Body of pancreas (tissue), 4 donors: Measurements from ENCODE around the gene SSU72. TPM values are rescaled to one million over a fixed set of nuclear protein-coding genes. Genes with fewer than 3 reads are reported as not detected.
"Not testable (repeated sequence)": the region's sequence is repeated elsewhere in the genome, so short reads cannot be mapped to it uniquely, and the experiment has no call there.

Source experiments
- ATAC-seq: fragments of 150-250 bp; one replicate; pipeline ENCODE4 v1.9.1; 2016
- DNase-seq, 4 donors: peaks; one replicate each; pipeline ENCODE4 v3.0.0-alpha.2; 2019
- H3K27ac ChIP-seq, 4 donors: fragments of 200-600 bp; sonication (generic); 1 replicate in 3 of 4; 2 replicates in 1 of 4; pipeline versions ENCODE4 v1.5.1 to v1.6.1; 2016 to 2019; ENCODE audit warnings: mild to moderate bottlenecking in 1 of 4, mixed read lengths in 1 of 4, moderate library complexity in 1 of 4
- H3K27me3 ChIP-seq, 2 donors: fragments of 200-600 bp; sonication (generic); one replicate each; pipeline ENCODE4 v1.6.0; 2016; ENCODE audit warnings: mild to moderate bottlenecking in 1 of 2
- H3K36me3 ChIP-seq, 2 donors: fragments of 200-600 bp; sonication (generic); replicated peaks in 1 of 2; 2 replicates each; pipeline ENCODE4 v1.5.1; 2016; ENCODE audit warnings: low read depth in 2 of 2; ENCODE audit not compliant: insufficient read depth in 1 of 2
- H3K4me1 ChIP-seq: fragments of 200-600 bp; sonication (generic); one replicate; pipeline ENCODE4 v1.6.0; 2016
- H3K4me3 ChIP-seq, 2 donors: fragments of 200-600 bp; sonication (generic); 1 replicate in 1 of 2; 2 replicates in 1 of 2; pipeline ENCODE4 v1.5.1; 2016 to 2019
- H3K9me3 ChIP-seq, 3 donors: fragments of 200-600 bp; sonication (generic); 1 replicate in 2 of 3; 2 replicates in 1 of 3; pipeline ENCODE4 v1.5.1; 2016
- POLR2A ChIP-seq, 3 donors: fragments of 450-650 bp; IDR thresholded peaks; one replicate each; pipeline ENCODE4 v1.6.1; 2016; ENCODE audit warnings: antibody characterized with exemption in 3 of 3, mild to moderate bottlenecking in 2 of 3
- WGBS, 2 donors: methylation state at CpG; one replicate each; pipeline ENCODE4 v1.1.5; 2017; 5-methylcytosine and 5-hydroxymethylcytosine counted together
- intact Hi-C: fragments of 100-400 bp; cut with DNase I; formaldehyde crosslinking; loops from one replicate; pipeline ENCODE4 v1.15.1; 2023
- total RNA-seq, 2 donors: library from RNA; depleted of rRNA; stranded (reverse); fragments of >200 nt; gene quantifications; one replicate each; pipeline ENCODE4 v1.1.0, GENCODE V29; 2016
- TF ChIP-seq, protein P1 (sequence below), 7 experiments: fragments of 450-650 bp in 4 of 7; fragments of 200-600 bp in 3 of 7; sonication (generic) in 3 of 7; IDR thresholded peaks; one replicate each; pipeline ENCODE4 v1.5.1; 2016 to 2019; ENCODE audit warnings: antibody characterized with exemption in 7 of 7

The SSU72 gene
- total RNA-seq, 2 donors from 2014 or later: 82.1 to 113 TPM

- WGBS, 2 donors: 91 to 98% methylated on average over 17 to 25 of the region's 31 CpGs
- Histone ChIP-seq H3K9me3 (no peaks in the 10 kb centered on the region), H3K27me3 (no peaks in the 10 kb centered on the region), H3K36me3 (peaks cover 4 to 9% of the 10 kb centered on the region in 2 donors), H3K27ac (no peak overlapping the region), H3K4me3 (no peak overlapping the region), H3K4me1 (no peaks in the 10 kb centered on the region)
- intact Hi-C loops: no loop called here
- DNase-seq (no peak), ATAC-seq (no peak)
- no peak for TF ChIP-seq POLR2A (IDR thresholded peaks at IDR 0.05)
- TF ChIP-seq, protein P1, sequence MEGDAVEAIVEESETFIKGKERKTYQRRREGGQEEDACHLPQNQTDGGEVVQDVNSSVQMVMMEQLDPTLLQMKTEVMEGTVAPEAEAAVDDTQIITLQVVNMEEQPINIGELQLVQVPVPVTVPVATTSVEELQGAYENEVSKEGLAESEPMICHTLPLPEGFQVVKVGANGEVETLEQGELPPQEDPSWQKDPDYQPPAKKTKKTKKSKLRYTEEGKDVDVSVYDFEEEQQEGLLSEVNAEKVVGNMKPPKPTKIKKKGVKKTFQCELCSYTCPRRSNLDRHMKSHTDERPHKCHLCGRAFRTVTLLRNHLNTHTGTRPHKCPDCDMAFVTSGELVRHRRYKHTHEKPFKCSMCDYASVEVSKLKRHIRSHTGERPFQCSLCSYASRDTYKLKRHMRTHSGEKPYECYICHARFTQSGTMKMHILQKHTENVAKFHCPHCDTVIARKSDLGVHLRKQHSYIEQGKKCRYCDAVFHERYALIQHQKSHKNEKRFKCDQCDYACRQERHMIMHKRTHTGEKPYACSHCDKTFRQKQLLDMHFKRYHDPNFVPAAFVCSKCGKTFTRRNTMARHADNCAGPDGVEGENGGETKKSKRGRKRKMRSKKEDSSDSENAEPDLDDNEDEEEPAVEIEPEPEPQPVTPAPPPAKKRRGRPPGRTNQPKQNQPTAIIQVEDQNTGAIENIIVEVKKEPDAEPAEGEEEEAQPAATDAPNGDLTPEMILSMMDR (IDR thresholded peaks at IDR 0.05): no peak
Measured at GRCh38 chr1:1527092-1527816, 47.4 kb downstream of the SSU72 start.

- ATAC-seq, H3K4me1 ChIP-seq, H3K4me3 ChIP-seq, H3K27me3 ChIP-seq, DNase-seq, H3K36me3 ChIP-seq, H3K27ac ChIP-seq, intact Hi-C loops, H3K9me3 ChIP-seq: not testable (repeated sequence)
- 97% methylated on average over 16 of the region's 21 CpGs; no CpG with 5 or more reads in 1 of the 2 donors for WGBS, 2 donors
Measured at GRCh38 chr1:1526476-1526875, 48.2 kb downstream of the SSU72 start.

- H3K9me3 ChIP-seq, DNase-seq, ATAC-seq, H3K4me3 ChIP-seq, H3K4me1 ChIP-seq, H3K27me3 ChIP-seq, intact Hi-C loops, H3K27ac ChIP-seq: not testable (repeated sequence)
- H3K36me3 ChIP-seq: peaks cover 4 to 12% of the 10 kb centered on the region in 2 donors
- 94 to 97% methylated on average over 23 to 25 of the region's 30 CpGs for WGBS, 2 donors
Measured at GRCh38 chr1:1524750-1525383, 49.8 kb downstream of the SSU72 start.

- peaks cover 0 to 12% of the 10 kb centered on the region in 2 donors for H3K36me3 ChIP-seq
- DNase-seq, H3K9me3 ChIP-seq, H3K4me3 ChIP-seq, H3K27ac ChIP-seq, H3K4me1 ChIP-seq, intact Hi-C loops, ATAC-seq, H3K27me3 ChIP-seq: not testable (repeated sequence)
- WGBS, 2 donors: 91% methylated on average over 15 of the region's 17 CpGs; no CpG with 5 or more reads in 1 of the 2 donors
Measured at GRCh38 chr1:1523651-1524050, 51.0 kb downstream of the SSU72 start.

DNA sequence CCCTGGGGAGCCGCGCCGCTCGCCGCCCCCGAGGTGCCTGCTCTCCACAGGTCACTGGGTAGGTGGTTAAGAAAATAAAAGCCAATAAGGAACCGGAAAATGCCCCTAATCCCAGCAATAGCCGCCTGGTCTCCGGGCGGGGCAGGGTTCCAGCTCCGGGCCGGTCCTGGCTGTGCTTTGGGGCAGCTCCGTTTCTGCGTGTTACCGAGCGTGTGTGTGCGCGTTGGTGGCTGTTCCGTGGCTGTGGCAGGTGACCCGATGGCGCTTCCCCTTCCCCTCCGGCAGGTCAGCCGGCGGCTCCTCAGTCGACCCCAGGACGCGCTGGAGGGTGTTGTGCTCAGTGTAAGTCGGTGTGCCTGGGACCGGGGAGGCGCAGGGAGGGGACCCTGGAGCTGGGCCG, 51.4 kb downstream of the SSU72 start:
- H3K27me3 ChIP-seq, H3K4me3 ChIP-seq, DNase-seq, H3K9me3 ChIP-seq, ATAC-seq, intact Hi-C loops, H3K4me1 ChIP-seq, H3K27ac ChIP-seq: not testable (repeated sequence)
- WGBS, 2 donors: 96% methylated on average over 29 of the region's 31 CpGs; no CpG with 5 or more reads in 1 of the 2 donors
- peaks cover 0 to 11% of the 10 kb centered on the region in 2 donors for H3K36me3 ChIP-seq

- DNase-seq, H3K4me1 ChIP-seq, intact Hi-C loops, H3K4me3 ChIP-seq, ATAC-seq, H3K27me3 ChIP-seq, H3K27ac ChIP-seq, H3K9me3 ChIP-seq: not testable (repeated sequence)
- WGBS, 2 donors: 95% methylated on average over 15 to 29 of the region's 30 CpGs
- H3K36me3 ChIP-seq: peaks cover 0 to 14% of the 10 kb centered on the region in 2 donors
Measured at GRCh38 chr1:1522536-1522935, 52.1 kb downstream of the SSU72 start.

DNA sequence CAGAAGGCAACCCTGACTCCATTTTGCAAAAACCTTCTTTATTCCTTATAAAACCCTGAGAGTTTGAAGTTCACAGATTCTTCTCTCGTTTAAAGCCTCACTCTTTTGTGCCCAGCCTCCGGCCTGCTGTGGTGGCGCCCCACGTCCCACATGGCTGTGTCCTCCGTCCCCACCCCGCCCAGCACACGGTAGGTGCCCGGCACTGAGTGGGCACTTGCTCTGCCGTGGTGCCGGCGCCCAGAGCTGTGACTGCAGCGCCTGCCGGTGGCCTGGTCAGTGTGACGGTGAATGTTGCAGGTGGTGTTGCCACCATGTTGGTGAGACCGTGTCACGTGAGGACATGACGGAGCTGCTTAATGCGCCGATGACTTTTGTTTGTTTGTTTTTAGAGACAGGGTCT, 53.3 kb downstream of the SSU72 start:
- H3K27ac ChIP-seq: no peak overlapping the region
- intact Hi-C loops: no loop called here
- DNase-seq (no peak), ATAC-seq (no peak)
- no peak for TF ChIP-seq POLR2A (IDR thresholded peaks at IDR 0.05)
- TF ChIP-seq, protein P1 (IDR thresholded peaks at IDR 0.05): no peak
- no peak overlapping the region for H3K4me3 ChIP-seq
- peaks cover 0 to 14% of the 10 kb centered on the region in 2 donors for H3K36me3 ChIP-seq
- no peaks in the 10 kb centered on the region for H3K9me3 ChIP-seq
- no peaks in the 10 kb centered on the region for H3K4me1 ChIP-seq
- 95 to 96% methylated on average over 19 of the region's 19 CpGs for WGBS, 2 donors
- H3K27me3 ChIP-seq: no peaks in the 10 kb centered on the region

- 95 to 100% methylated on average over 6 to 43 of the region's 51 CpGs for WGBS, 2 donors
- H3K27ac ChIP-seq, DNase-seq, H3K27me3 ChIP-seq, H3K4me1 ChIP-seq, ATAC-seq, H3K4me3 ChIP-seq, intact Hi-C loops, H3K9me3 ChIP-seq: not testable (repeated sequence)
- peaks cover 0 to 11% of the 10 kb centered on the region in 2 donors for H3K36me3 ChIP-seq
Measured at GRCh38 chr1:1519805-1520505, 54.7 kb downstream of the SSU72 start.

GRCh38 chr1:1518621-1519007, 56.0 kb downstream of the SSU72 start:
- H3K27me3 ChIP-seq, DNase-seq, ATAC-seq, H3K36me3 ChIP-seq, H3K4me1 ChIP-seq, H3K9me3 ChIP-seq, intact Hi-C loops, H3K4me3 ChIP-seq, H3K27ac ChIP-seq: not testable (repeated sequence)
- WGBS, 2 donors: 90% methylated on average over 9 to 17 of the region's 19 CpGs
